ENCODE measurements around the gene GTF2H3.
A peak's percentile ranks its signal among the peaks of the same experiment; 100 is the strongest.
"Not testable (repeated sequence)": the region's sequence is repeated elsewhere in the genome, so short reads cannot be mapped to it uniquely, and the experiment has no call there.

GTF2H3 gene

GRCh38 chr12:123633379-123634141, at the start of gene GTF2H3, which contains the start of gene EIF2B1:
GTF2H3 (plus strand) TSS chr12:123633829; CDS start chr12:123633860, 31 bp downstream.
EIF2B1 (minus strand) TSS chr12:123633686; CDS start chr12:123633557, 129 bp downstream.
- Mint-ChIP-seq H3K36me3 (peaks cover 12% of the 10 kb centered on the region), H3K27ac (peak within 1 kb of the TSS; percentile 98), H3K9me3 (no peaks in the 10 kb centered on the region), H3K4me3 (peak within 1 kb of the TSS; percentile 98), H3K4me1 (peaks cover 20% of the 10 kb centered on the region), H3K27me3 (no peaks in the 10 kb centered on the region)
- DNase-seq (ENCODE audit: low spot score in 2 of 2) (peak; percentile 91 to 94), ATAC-seq (ENCODE audit: low read depth) (peak; percentile 96)

- H3K27me3 Mint-ChIP-seq: no peaks in the 10 kb centered on the region
- H3K4me3 Mint-ChIP-seq: no peak overlapping the region
- no peaks in the 10 kb centered on the region for H3K9me3 Mint-ChIP-seq
- peaks cover 10% of the 10 kb centered on the region for H3K4me1 Mint-ChIP-seq
- peak overlapping the region; percentile 48 for H3K27ac Mint-ChIP-seq
- ATAC-seq (ENCODE audit: low read depth) (no peak), DNase-seq (ENCODE audit: low spot score in 2 of 2) (no peak)
- peaks cover 15% of the 10 kb centered on the region for H3K36me3 Mint-ChIP-seq
Observed at GRCh38 chr12:123591702-123592481, 41.7 kb upstream of the GTF2H3 start.

GRCh38 chr12:123595729-123596128, 37.9 kb upstream of the GTF2H3 start:
- H3K36me3 Mint-ChIP-seq: peaks cover 19% of the 10 kb centered on the region

GRCh38 chr12:123597100-123597499, 36.5 kb upstream of the GTF2H3 start:
- Mint-ChIP-seq H3K27me3 (no peaks in the 10 kb centered on the region), H3K4me3 (no peak overlapping the region), H3K36me3 (peaks cover 11% of the 10 kb centered on the region), H3K4me1 (peaks cover 8% of the 10 kb centered on the region), H3K27ac (peak overlapping the region; percentile 19), H3K9me3 (no peaks in the 10 kb centered on the region)
- DNase-seq (ENCODE audit: low spot score in 2 of 2): no peak
- ATAC-seq (ENCODE audit: low read depth): no peak

More at GRCh38 chr12:123595729-123596128, 37.9 kb upstream of the GTF2H3 start:
- no peaks in the 10 kb centered on the region for H3K9me3 Mint-ChIP-seq
- no peak overlapping the region for H3K4me3 Mint-ChIP-seq
- DNase-seq (ENCODE audit: low spot score in 2 of 2) (no peak), ATAC-seq (ENCODE audit: low read depth) (no peak)
- H3K27me3 Mint-ChIP-seq: no peaks in the 10 kb centered on the region
- no peak overlapping the region for H3K27ac Mint-ChIP-seq
- peaks cover 9% of the 10 kb centered on the region for H3K4me1 Mint-ChIP-seq

- Mint-ChIP-seq H3K27me3 (no peaks in the 10 kb centered on the region), H3K4me1 (peaks cover 14% of the 10 kb centered on the region), H3K4me3 (no peak overlapping the region), H3K27ac (peak overlapping the region; percentile 14), H3K36me3 (peaks cover 10% of the 10 kb centered on the region), H3K9me3 (no peaks in the 10 kb centered on the region)
- DNase-seq (ENCODE audit: low spot score in 2 of 2) (no peak), ATAC-seq (ENCODE audit: low read depth) (no peak)
Observed at GRCh38 chr12:123598522-123598921, 35.1 kb upstream of the GTF2H3 start.

GRCh38 chr12:123599310-123599709, 34.3 kb upstream of the GTF2H3 start:
- H3K4me1 Mint-ChIP-seq: peaks cover 14% of the 10 kb centered on the region
- no peak for DNase-seq (ENCODE audit: low spot score in 2 of 2)
- no peaks in the 10 kb centered on the region for H3K9me3 Mint-ChIP-seq
- peak overlapping the region; percentile 71 for H3K27ac Mint-ChIP-seq
- no peaks in the 10 kb centered on the region for H3K27me3 Mint-ChIP-seq
- peak overlapping the region; percentile 4 for H3K4me3 Mint-ChIP-seq
- ATAC-seq (ENCODE audit: low read depth): no peak
- H3K36me3 Mint-ChIP-seq: peaks cover 10% of the 10 kb centered on the region

GRCh38 chr12:123599721-123600120, 33.9 kb upstream of the GTF2H3 start:
- H3K27ac Mint-ChIP-seq: peak overlapping the region; percentile 71
- H3K9me3 Mint-ChIP-seq: no peaks in the 10 kb centered on the region
- H3K27me3 Mint-ChIP-seq: no peaks in the 10 kb centered on the region
- ATAC-seq (ENCODE audit: low read depth) (no peak), DNase-seq (ENCODE audit: low spot score in 2 of 2) (no peak)
- peaks cover 10% of the 10 kb centered on the region for H3K36me3 Mint-ChIP-seq
- H3K4me3 Mint-ChIP-seq: peak overlapping the region; percentile 35
- peaks cover 14% of the 10 kb centered on the region for H3K4me1 Mint-ChIP-seq

- DNase-seq (ENCODE audit: low spot score in 2 of 2) (peak; percentile 84 to 85), ATAC-seq (ENCODE audit: low read depth) (peak; percentile 92)
- H3K4me3 Mint-ChIP-seq: peak within 1 kb of the TSS; percentile 99
- H3K9me3 Mint-ChIP-seq: no peaks in the 10 kb centered on the region
- H3K36me3 Mint-ChIP-seq: peaks cover 8% of the 10 kb centered on the region
- peak within 1 kb of the TSS; percentile 96 for H3K27ac Mint-ChIP-seq
- H3K4me1 Mint-ChIP-seq: peaks cover 14% of the 10 kb centered on the region
- H3K27me3 Mint-ChIP-seq: no peaks in the 10 kb centered on the region
Observed at GRCh38 chr12:123601602-123602489, 31.8 kb upstream of the GTF2H3 start, which contains the start of gene DDX55. DDX55 (plus strand) TSS chr12:123602099; CDS start chr12:123602149, 50 bp downstream.

GRCh38 chr12:123602651-123603195, 30.9 kb upstream of the GTF2H3 start:
- Mint-ChIP-seq H3K27ac (peak overlapping the region; percentile 96), H3K27me3 (no peaks in the 10 kb centered on the region), H3K4me3 (peak overlapping the region; percentile 99), H3K36me3 (peaks cover 7% of the 10 kb centered on the region), H3K4me1 (peaks cover 14% of the 10 kb centered on the region), H3K9me3 (no peaks in the 10 kb centered on the region)
- ATAC-seq (ENCODE audit: low read depth) (no peak), DNase-seq (ENCODE audit: low spot score in 2 of 2) (no peak)

- Mint-ChIP-seq H3K27ac (peak overlapping the region; percentile 96), H3K4me1 (peaks cover 14% of the 10 kb centered on the region)
- not testable (repeated sequence) for H3K4me3 Mint-ChIP-seq; H3K27me3 Mint-ChIP-seq; ATAC-seq (ENCODE audit: low read depth); H3K9me3 Mint-ChIP-seq; H3K36me3 Mint-ChIP-seq; DNase-seq (ENCODE audit: low spot score in 2 of 2)
Observed at GRCh38 chr12:123603495-123603894, 30.1 kb upstream of the GTF2H3 start.

- no peaks in the 10 kb centered on the region for H3K27me3 Mint-ChIP-seq
- peaks cover 16% of the 10 kb centered on the region for H3K36me3 Mint-ChIP-seq
- DNase-seq (ENCODE audit: low spot score in 2 of 2) (no peak), ATAC-seq (ENCODE audit: low read depth) (no peak)
- peaks cover 7% of the 10 kb centered on the region for H3K4me1 Mint-ChIP-seq
- H3K4me3 Mint-ChIP-seq: no peak overlapping the region
- H3K27ac Mint-ChIP-seq: no peak overlapping the region
- no peaks in the 10 kb centered on the region for H3K9me3 Mint-ChIP-seq
Observed at GRCh38 chr12:123607756-123608155, 25.9 kb upstream of the GTF2H3 start.

- Mint-ChIP-seq H3K36me3 (peaks cover 17% of the 10 kb centered on the region), H3K27ac (no peak overlapping the region), H3K27me3 (no peaks in the 10 kb centered on the region), H3K4me1 (peaks cover 3% of the 10 kb centered on the region), H3K9me3 (no peaks in the 10 kb centered on the region), H3K4me3 (no peak overlapping the region)
- DNase-seq (ENCODE audit: low spot score in 2 of 2) (no peak), ATAC-seq (ENCODE audit: low read depth) (no peak)
Observed at GRCh38 chr12:123608182-123608581, 25.4 kb upstream of the GTF2H3 start.

GRCh38 chr12:123614110-123614509, 19.5 kb upstream of the GTF2H3 start:
- ATAC-seq (ENCODE audit: low read depth): no peak
- H3K9me3 Mint-ChIP-seq: no peaks in the 10 kb centered on the region
- no peak overlapping the region for H3K4me3 Mint-ChIP-seq
- H3K27ac Mint-ChIP-seq: no peak overlapping the region
- H3K36me3 Mint-ChIP-seq: peaks cover 24% of the 10 kb centered on the region
- DNase-seq (ENCODE audit: low spot score in 2 of 2): no peak
- H3K4me1 Mint-ChIP-seq: peaks cover 5% of the 10 kb centered on the region
- H3K27me3 Mint-ChIP-seq: no peaks in the 10 kb centered on the region
